ENCODE data around the gene SLC22A14. TPM values are rescaled to one million over a fixed set of nuclear protein-coding genes. Genes with fewer than 3 reads are reported as not detected.
"Not testable (repeated sequence)": the region's sequence is repeated elsewhere in the genome, so short reads cannot be mapped to it uniquely, and the experiment has no call there.

SLC22A14 gene, protein sequence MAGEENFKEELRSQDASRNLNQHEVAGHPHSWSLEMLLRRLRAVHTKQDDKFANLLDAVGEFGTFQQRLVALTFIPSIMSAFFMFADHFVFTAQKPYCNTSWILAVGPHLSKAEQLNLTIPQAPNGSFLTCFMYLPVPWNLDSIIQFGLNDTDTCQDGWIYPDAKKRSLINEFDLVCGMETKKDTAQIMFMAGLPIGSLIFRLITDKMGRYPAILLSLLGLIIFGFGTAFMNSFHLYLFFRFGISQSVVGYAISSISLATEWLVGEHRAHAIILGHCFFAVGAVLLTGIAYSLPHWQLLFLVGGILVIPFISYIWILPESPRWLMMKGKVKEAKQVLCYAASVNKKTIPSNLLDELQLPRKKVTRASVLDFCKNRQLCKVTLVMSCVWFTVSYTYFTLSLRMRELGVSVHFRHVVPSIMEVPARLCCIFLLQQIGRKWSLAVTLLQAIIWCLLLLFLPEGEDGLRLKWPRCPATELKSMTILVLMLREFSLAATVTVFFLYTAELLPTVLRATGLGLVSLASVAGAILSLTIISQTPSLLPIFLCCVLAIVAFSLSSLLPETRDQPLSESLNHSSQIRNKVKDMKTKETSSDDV
- 0.24 TPM for total RNA-seq
- long read RNA-seq, result 0 reads

DNA sequence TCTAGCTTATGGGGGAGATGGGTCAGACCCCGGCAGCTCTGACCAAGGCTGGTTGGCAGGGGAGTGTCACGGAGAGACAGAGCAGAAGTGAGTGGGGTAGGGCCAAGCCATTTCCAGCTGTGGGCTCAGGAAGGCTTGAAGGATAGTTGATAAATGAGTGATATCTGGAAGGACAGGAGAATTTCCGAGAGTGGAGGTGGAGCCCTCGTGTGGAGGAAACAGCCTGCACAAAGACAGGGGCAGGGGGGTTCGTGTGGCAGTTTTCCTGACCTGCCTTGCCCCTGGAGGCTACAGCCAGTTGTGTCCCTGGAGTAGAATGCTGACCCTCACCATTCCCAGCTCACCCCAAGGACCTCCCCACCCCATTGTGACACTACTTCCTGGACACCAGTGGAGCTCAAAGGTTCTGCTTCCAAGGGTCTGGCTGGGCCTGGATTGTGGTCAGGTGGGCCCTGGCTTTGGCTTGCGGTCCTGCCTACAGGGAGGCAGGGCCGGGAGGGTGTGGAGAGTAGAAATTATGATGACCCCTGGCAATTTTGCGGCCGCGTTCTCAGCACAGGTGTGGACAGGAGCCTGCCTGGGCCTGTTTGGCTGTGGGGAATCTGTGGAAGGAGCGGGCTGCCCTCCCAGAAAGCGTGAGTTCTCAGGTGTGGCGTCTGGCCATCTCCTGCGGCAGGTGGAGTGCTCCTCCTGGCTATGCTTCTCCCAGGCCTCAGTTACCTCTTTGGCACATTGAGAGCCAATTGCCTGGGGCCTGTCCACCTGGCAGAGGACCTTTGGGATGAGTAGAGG, at the start of gene SLC22A14:
SLC22A14 (plus strand) TSS at position 400 of the 792 bp plus-strand sequence. CDS start 23,733 bp downstream, outside the sequence.
- DNase-seq (ENCODE audit: low spot score), result no peak
- intact Hi-C loops (cut with DNase I), result no loop called here

DNA sequence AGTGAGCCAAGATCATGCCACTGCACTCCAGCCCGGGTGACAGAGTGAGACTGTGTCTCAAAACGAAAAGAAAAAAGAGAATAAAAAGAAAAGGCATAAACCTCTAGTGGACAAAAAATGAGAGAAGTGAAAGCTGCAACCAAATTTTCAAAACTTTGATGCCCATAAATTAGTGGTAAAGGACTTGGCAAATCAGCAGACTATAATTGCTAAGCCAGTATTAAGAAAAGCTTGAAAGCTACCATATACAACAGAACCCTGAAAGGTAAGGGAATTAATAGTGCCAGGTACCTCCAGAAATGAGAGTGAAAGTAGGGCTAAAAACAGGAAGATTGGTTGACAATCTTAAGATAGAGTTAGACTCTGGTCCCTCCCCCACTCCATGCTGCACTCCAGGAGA, 49.4 kb upstream of the SLC22A14 start:
- intact Hi-C loops (cut with DNase I), result no loop called here
- DNase-seq (ENCODE audit: low spot score), result no peak

DNA sequence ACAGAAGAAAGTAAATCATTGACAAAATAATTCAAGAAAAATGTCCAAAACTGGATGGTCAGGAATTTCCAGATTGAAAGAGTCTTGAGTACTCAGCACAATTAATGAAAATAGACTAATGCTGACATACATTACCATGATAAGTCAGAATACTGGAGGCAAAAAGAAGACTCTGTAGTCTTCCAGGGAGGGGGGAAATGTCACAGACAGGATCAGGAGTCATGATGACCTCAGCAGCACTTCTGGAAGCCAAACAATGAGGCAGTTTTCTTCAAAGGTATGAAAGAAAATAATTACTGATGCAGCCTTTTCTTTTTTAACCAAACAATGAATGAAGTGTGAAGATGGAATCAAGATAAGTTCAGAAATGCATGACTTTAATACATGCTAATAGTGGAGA, 46.6 kb upstream of the SLC22A14 start:
- intact Hi-C loops (cut with DNase I), result no loop called here
- no peak for DNase-seq (ENCODE audit: low spot score)

DNA sequence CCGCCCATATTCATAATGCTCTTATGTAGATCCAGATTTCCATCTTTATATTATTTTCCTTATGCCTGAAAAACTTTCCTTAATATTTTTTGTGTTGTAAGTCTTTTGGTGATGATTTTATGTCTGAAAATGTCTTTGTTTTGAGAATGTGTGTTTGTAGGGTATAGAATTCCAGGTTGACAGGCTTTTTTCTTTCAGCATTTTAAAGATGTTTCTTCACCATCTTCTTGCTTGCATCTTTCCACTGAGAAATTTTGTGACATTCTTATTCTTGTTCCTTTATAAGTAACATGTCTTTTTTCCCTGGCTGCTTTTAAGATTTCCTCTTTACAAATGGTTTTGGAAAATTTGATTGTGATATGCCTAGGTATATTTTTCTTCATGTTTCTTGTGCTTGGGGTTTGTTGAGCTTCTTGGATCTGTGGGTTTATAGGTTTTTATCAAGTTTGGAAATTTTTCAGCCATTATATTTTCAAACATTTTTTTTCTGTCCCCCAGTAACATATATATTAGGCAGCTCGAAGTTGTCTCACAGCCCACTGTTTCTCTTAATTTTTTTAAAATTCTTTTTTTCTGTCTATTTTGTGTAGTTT, 43.6 kb upstream of the SLC22A14 start:
- intact Hi-C loops (cut with DNase I), result no loop called here
- DNase-seq (ENCODE audit: low spot score), result no peak

DNA sequence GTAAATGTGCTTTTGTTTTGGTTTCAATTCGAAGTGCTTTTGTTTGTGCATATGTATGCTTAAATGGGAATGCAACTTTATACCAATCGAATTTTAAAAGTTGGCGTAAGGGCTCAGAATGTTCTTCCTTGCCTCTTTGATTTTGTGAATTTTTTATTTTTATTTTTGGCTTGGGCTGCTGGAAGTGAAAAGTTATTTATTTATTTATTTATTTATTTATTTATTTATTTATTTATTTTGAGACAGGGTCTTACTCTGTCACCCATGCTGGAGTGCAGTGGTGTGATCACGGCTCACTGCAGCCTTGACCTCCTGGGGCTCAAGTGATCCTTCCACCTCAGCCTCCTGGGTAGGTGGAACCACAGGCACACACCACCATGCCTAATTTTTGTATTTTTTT, 39.3 kb upstream of the SLC22A14 start:
- intact Hi-C loops (cut with DNase I); DNase-seq (ENCODE audit: low spot score): not testable (repeated sequence)

DNA sequence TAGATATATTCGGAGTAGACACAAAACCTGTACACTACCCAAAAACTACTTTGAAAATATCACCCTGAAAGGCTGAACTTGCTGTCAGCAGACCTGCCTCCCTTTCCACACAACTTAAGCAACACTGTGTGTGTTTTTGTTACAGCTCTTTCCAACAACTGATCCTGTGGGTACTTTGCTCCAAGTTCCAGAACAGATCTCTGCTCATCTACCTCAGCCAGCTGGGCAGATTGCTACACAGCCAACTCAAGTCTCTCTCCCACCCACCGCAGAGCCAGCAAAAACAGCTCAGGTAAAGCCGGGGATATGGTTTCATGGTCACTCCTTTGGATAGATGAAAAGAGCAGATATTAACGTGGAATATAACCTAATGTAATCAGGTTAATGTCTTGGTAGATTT, 36.2 kb upstream of the SLC22A14 start:
- no peak for DNase-seq (ENCODE audit: low spot score)
- intact Hi-C loops (cut with DNase I), result no loop called here

DNA sequence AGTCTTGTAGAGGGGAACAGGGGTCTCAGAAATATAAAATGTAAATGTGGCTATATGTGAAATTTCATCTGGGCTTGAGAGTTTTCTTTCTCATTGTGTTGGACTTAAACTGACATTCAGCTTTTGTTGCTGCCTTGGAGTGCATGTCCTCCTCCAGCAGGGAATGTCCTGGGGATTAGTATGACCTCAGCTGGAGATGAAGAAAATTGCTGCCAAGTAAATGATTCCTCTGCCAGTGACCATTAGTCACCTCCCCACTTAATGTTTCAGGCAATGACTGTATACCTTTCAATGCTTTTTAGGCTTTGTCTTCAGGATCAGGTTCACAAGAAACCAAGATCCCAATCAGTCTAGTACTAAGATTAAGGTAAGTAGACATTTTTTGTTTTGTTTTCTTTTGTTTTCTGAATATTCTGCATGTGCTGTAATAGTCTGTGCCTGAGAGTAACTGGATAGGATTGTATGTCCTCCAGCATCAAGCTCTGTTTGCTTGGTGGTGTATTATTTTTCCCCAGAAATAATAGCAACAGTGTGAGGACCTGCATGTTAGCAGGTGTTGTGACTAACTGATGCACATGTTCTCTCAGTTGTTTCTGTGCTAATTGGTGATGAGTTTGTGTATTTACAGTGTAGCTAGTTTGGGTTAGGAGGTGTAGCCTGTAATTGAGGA, 34.6 kb upstream of the SLC22A14 start:
- intact Hi-C loops (cut with DNase I), result no loop called here
- no peak for DNase-seq (ENCODE audit: low spot score)

DNA sequence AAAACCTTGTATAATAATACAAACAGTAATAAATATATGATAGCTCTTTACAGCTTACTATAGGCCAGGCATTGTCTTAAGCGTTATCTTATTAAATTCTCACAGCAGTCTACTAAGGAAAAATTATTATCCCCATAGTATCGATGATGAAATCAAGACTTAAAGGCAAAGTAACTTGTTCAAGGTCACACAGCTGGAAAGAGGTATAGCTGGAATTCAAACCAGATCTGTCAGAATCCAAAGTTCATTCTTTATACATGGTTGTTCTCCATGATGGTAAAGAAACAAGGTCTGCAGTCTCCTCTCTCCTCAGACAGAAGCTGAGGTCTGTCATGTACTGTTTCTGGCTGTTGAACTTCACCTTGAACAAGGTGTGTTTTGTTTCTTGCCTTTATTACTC, 31.9 kb upstream of the SLC22A14 start:
- no peak for DNase-seq (ENCODE audit: low spot score)
- intact Hi-C loops (cut with DNase I), result no loop called here

DNA sequence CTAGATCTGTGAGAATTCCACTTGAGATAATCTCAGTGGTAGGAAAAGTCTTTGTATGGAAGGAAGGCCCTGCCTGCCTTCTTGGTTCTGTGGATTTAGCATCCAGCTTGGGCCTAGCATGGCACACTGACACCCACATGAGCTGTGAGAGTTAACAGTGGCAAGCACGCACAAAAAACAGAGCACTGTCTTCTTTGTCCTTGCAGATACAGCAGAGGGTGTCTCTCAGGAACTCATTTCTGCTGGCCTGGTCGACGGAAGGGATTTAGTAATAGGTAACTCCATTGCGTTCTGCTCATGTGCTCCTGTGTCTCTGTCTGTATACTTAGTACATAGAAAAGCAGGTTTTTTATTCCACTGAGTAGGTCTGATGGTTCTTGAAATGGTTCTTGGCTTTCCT, 30.9 kb upstream of the SLC22A14 start:
- intact Hi-C loops (cut with DNase I), result no loop called here

DNA sequence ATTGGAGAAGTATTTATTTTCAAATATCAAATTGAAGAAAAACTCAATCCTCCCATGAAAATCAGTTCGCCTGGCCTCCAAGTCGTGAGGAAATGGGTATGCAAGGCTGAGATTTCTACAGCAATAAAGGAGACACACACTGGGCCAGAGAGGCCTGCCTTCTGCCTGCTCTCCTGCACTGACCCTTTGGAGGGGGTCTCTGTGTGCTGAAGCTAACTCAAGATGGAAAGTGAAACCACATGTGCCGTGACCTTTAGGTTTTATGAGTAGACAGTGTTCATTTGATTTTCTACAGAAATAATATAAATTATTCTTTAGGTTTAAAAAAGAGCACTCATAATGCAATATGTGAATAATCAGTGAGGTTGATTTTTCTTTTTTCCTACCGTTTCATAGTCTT, 28.4 kb upstream of the SLC22A14 start:
- intact Hi-C loops (cut with DNase I), result no loop called here
- no peak for DNase-seq (ENCODE audit: low spot score)

More for the DNA sequence above, 30.9 kb upstream of the SLC22A14 start:
- no peak for DNase-seq (ENCODE audit: low spot score)

DNA sequence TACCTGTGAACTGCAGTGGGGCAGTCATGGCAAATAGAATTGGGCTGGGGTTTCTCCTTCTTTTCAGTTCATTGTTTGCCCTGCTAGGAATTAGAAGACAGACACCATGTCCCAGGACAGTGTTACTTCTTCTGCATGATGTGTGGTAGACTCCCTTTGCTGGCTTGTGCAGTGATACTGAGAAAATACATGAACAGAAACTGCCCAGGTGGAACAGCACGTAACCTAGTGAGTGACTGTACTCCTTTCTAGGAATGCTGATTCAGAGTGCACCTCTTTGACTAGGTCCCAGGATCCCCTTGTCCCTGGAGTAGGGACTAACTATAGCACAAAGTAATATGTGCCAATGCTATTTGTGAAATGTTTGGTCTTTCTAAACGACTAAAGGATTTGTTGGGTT, 27.2 kb upstream of the SLC22A14 start:
- DNase-seq (ENCODE audit: low spot score), result no peak
- intact Hi-C loops (cut with DNase I), result no loop called here

DNA sequence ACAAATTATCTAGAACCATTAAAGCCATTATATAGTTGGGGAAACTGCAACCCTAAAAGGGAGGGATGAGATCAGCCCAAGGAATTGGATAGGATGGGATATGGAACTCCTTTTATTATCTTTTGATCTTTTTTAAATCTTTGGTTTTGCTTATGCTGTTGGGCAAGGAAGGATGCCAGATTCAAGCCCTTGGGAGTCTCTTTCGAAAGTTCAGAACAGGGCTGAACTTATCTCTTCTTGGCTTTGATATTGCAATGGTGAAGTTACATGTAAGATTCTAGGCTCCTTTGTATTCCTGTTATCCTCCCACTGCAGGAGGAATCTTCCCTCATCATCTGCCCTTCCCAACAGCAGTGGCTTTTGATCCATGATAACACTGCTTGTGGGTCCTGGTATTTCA, 26.5 kb upstream of the SLC22A14 start:
- intact Hi-C loops (cut with DNase I), result no loop called here

DNA sequence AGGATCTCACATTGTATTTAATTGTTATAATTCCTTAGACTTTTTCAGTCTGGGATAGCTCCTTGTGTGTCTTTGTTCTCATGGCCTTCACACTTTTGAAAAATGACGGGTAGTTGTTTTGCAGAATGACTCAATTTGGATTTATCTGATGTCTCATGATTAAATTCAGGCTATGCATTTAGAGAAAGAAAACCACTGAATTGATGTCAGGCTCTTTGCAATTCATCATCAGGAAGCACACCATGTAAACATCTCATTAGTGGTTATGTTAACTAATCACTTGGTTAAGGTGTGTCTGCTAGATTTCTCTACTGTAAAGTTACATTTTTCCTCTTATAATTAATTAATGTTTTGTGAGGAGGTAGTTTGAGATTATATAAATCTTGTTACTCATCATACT, 24.5 kb upstream of the SLC22A14 start:
- no peak for DNase-seq (ENCODE audit: low spot score)
- intact Hi-C loops (cut with DNase I), result no loop called here

More for the DNA sequence above, 26.5 kb upstream of the SLC22A14 start:
- no peak for DNase-seq (ENCODE audit: low spot score)

DNA sequence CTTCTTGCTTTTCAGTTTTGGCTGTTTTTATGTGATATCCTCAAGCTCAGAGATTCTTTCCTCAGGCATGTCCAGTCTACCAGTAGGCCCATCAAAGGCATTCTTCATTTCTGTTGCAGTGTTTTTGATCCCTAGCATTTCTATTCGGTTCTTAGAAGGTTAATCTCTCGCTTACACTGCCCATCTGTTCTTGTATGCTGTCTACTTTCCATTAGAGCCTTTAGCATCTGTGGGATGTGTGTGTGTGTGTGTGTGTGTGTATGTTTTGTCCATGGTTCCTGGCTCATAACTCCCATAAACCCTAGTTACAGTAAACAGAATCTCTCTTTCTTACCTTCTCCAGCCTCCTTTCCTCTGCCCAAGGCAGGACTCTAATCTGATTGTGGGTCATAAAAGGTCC, 21.6 kb upstream of the SLC22A14 start:
- DNase-seq (ENCODE audit: low spot score), result no peak
- intact Hi-C loops (cut with DNase I), result no loop called here

DNA sequence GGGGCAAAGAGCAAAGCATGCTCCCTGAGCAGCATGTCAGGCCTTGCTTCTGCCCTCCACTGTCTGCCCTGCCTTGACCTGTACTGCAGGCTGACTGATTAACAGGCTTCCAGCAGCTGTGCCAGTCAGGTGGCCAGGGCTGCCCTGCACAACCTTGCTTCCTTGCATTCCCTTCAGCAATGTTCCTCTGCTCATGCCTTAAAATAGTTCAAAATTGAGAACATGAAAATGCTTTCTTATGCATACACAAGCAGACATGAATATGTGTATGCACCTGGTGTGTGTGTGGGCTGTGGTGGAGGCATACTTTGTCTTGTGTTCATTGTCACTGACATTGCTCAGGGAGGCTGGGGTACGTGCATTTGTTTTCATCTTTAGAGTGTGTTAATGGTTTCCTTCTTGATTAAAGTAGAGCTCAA, 17.7 kb upstream of the SLC22A14 start:
- intact Hi-C loops (cut with DNase I), result no loop called here
- no peak for DNase-seq (ENCODE audit: low spot score)

DNA sequence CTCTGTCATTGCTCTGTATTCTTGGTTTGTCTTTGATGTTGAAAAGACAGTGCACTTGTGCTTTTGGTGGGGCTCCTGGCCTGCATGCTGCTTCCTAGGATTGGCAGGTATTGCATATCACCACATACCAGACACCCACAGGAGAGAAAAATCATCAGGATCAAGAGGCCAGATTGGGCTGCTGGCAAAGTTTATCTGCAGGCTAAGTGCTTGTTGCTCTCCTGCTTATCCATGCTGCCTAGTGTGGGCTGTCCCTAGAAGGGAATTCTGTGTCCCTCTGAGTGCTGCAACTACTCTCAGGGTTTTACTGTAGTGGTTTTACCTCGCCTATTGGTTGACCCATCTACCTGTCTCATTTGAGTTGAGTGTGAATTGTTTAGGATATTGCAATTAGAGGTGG, 17.3 kb upstream of the SLC22A14 start:
- intact Hi-C loops (cut with DNase I), result no loop called here
- DNase-seq (ENCODE audit: low spot score), result no peak

DNA sequence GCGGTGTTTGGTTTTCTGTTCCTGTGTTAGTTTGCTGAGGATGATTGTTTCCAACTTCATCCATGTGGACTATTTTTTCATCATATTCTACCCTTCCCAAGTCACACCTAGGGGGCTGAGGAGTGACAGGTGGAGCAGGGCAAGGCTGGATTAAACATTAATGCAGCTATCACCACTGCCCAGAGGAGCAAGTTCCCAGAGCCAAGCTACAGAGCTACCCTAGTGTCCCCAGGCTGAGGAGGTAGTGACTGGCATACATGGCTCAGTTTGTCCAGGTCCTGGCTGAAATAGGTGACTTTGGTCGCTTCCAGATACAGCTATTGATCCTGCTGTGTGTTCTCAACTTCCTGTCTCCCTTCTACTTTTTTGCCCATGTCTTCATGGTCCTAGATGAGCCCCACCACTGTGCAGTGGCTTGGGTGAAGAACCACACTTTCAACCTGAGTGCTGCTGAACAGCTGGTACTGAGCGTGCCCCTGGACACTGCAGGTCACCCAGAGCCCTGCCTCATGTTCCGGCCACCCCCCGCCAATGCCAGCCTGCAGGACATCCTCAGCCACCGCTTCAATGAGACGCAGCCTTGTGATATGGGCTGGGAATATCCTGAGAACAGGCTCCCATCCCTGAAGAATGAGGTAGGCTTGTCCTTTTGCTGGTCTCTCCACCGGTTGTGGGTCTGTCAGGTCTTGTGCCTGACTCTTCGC, 16.3 kb upstream of the SLC22A14 start, which contains the start of gene SLC22A13:
SLC22A13 (plus strand) TSS at position 209 of the 704 bp plus-strand sequence; CDS start at position 258, 49 bp downstream.
- intact Hi-C loops (cut with DNase I), result no loop called here

DNA sequence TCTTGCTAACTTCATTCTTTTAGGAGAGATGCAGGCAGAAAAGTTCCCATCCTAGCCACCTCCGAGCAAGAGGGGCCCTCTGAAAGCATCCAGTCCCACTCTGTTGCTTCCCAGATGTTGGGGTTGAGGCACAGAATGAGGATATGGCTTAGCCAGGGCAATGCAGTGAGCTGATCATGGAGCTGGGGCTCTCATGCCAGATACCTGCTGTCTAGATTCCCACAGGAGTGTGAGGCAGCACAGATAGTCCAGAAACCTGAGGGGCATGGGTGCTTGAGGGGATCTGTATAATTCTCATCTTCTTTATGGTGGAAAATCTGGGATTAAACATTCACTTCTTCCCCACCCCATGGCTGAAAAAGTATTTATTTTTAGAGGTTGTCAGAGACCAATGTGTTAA, 15.3 kb upstream of the SLC22A14 start:
- no peak for DNase-seq (ENCODE audit: low spot score)
- intact Hi-C loops (cut with DNase I), result no loop called here

More for the DNA sequence above, 16.3 kb upstream of the SLC22A14 start, which contains the start of gene SLC22A13:
- DNase-seq (ENCODE audit: low spot score), result no peak

DNA sequence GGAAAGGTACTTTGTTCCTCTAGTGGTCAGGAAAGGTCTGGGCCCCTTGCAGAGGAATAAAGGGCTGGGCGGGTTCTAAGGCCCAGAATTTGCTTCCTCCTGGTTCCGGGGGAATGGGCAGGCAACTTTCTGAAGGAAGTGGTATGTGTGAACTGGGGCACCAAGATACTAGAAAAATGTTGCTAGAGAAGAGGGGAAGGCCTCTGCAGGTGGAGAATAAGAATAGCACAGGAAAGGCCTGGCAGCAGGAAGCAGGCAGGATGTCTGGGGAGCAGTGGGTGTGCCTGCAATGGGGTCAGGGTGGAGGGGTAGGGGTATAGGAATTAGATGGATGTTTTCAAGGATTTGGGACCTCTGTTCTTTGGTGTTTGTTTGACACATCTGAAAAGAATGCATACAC, 14.4 kb upstream of the SLC22A14 start:
- intact Hi-C loops (cut with DNase I), result no loop called here
- no peak for DNase-seq (ENCODE audit: low spot score)

Measured in cardiac septum (tissue), 1 donor.